ENCODE measurements around the gene ZRANB3. TPM values are rescaled to one million over a fixed set of nuclear protein-coding genes. Genes with fewer than 3 reads are reported as not detected.

The ZRANB3 gene
- total and polyA plus RNA-seq, 2 of the 13 experiments (the other 11 are each of a cell fraction or from before 2014, with no cell fraction given): 5.8 to 25.2 TPM

- TF ChIP-seq ARID5B (CRISPR knock-in tag; IDR thresholded peaks at IDR 0.05): peak; percentile 88
- TF ChIP-seq ZNF451 (CRISPR knock-in tag; IDR thresholded peaks at IDR 0.05): no peak
- no peak for TF ChIP-seq MAF1 (CRISPR knock-in tag; IDR thresholded peaks at IDR 0.05; ENCODE audit: borderline replicate concordance)
- no peak for TF ChIP-seq CENPX (CRISPR knock-in tag; IDR thresholded peaks at IDR 0.05)
- TF ChIP-seq TBL1XR1 (IDR thresholded peaks at IDR 0.05; ENCODE audit: borderline replicate concordance, low read length, partially characterized antibody): peak; percentile 26
- no peak for TF ChIP-seq GMEB2 (CRISPR knock-in tag; IDR thresholded peaks at IDR 0.05; ENCODE audit: low read depth)
- no peak for TF ChIP-seq ATF7-NPFF (CRISPR knock-in tag; IDR thresholded peaks at IDR 0.05; ENCODE audit: low read depth)
- no peak for TF ChIP-seq TCF7 (IDR thresholded peaks at IDR 0.05; ENCODE audit: low read depth)
- peak; percentile 69 for TF ChIP-seq GATAD2A (CRISPR knock-in tag; IDR thresholded peaks at IDR 0.05)
- no peak for TF ChIP-seq ISX (CRISPR knock-in tag; conservative IDR thresholded peaks at IDR 0.05)
- no peak for TF ChIP-seq MYPOP (CRISPR knock-in tag; IDR thresholded peaks at IDR 0.05)
- TF ChIP-seq ZBTB43 (CRISPR knock-in tag; conservative IDR thresholded peaks at IDR 0.05): peak; percentile 61
- no peak for TF ChIP-seq ZNF709 (CRISPR knock-in tag; IDR thresholded peaks at IDR 0.05)
- no peak for TF ChIP-seq ZNF232 (CRISPR knock-in tag; IDR thresholded peaks at IDR 0.05; ENCODE audit: borderline replicate concordance)
- no peak for TF ChIP-seq NKX3-1 (CRISPR knock-in tag; IDR thresholded peaks at IDR 0.05)
- TF ChIP-seq PAXIP1 (CRISPR knock-in tag; conservative IDR thresholded peaks at IDR 0.05): peak; percentile 76
- no peak for TF ChIP-seq GPN1 (CRISPR knock-in tag; IDR thresholded peaks at IDR 0.05; ENCODE audit: borderline replicate concordance)
- no peak for TF ChIP-seq FOXP1 (IDR thresholded peaks at IDR 0.05)
- TF ChIP-seq FOXP1 (CRISPR knock-in tag; IDR thresholded peaks at IDR 0.05): peak; percentile 36; the same call in 1 of the 2 replicates
- TF ChIP-seq ZNF441 (CRISPR knock-in tag; IDR thresholded peaks at IDR 0.05; ENCODE audit: borderline replicate concordance): no peak
- no peak for TF ChIP-seq RAD51 (IDR thresholded peaks at IDR 0.05; ENCODE audit: borderline replicate concordance)
These were observed 439.3 kb downstream of the ZRANB3 start (continued) for GRCh38 chr2:135091681-135092080.

Data from HepG2 (cell line).